Aortic smooth muscle cell (primary cell): ENCODE measurements around the gene SFT2D2. TPM values are rescaled to one million over a fixed set of nuclear protein-coding genes. Genes with fewer than 3 reads are reported as not detected.

Source experiments
- total RNA-seq: library from RNA; depleted of rRNA; stranded (reverse); fragments of >200 nt; gene quantifications from 2 replicates; pipeline ENCODE4 v1.2.3, GENCODE V29; 2014

Gene SFT2D2
- 51.1 and 52.1 TPM in 2 replicates for total RNA-seq

DNA sequence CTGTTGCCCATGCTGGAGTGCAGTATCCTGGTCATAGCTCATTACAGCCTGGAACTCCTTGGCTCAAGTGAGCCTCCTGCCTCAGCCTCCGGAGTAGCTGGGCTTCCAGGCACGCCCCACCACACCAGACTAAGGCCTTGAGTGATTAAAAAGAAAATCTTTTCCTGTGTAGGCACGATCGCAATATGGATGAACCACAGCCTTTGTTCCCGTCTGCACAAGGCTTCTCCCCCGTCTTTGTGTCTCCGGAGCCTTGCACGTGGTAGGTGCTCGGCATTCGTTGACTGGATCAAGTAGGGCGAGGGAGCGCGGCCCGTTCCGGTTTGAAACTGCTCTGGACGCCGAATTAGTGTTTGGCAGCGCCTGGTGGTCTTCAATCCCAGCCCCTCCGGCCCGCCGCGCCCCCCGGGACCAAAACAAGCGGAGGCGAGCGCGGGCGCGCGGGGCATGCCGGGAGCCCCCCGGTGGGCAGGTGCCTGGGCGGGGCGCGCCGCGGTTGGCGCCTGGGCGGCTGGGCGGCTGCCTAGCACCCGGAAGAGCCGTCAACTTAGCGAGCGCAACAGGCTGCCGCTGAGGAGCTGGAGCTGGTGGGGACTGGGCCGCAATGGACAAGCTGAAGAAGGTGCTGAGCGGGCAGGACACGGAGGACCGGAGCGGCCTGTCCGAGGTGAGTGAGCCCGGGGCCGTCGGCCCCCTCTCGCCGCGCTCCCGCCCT is at the start of gene SFT2D2:
Gene SFT2D2, plus strand, starts transcription at position 529 of the 715 bp plus-strand sequence. Its CDS starts 76 bp downstream, at position 605.

DNA sequence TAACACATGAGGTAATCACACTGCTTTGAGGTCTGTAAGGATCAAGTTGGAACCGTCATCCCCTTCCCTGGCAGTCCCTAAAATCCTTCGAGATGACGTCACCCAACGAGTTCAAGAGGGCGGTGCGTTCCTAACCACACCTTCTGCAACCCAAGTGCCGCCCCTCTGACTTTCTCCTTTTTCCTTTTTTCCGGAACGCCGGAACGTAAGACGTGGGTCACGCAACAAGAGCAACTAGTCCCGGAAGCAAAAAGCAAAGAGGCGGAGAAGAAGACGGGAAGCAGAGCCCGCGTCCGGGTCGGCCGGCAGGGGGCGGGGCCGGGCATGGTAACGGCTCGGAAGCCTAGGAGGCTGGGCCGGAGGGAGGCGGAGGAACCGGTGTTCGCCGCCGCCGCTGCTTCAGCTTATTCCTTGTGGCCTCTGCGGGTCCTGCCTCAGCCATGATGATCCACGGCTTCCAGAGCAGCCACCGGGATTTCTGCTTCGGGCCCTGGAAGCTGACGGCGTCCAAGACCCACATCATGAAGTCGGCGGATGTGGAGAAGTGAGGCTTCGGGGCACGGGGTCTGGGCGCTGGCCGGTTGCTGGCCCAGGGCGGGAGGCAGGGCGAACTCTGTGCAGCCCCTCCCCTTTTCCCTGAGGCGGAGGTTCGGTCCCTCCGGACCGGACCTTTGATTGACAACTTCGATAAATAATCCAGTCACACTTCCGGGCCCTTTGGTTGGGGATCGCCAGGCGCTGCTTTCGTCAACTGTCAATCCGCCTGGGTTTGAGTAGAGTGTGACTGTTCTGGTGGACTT is 47.0 kb upstream of the SFT2D2 start, which contains the start of gene TIPRL:
Gene TIPRL, plus strand, starts transcription at position 325 of the 800 bp plus-strand sequence. Its CDS starts 116 bp downstream, at position 441.

GRCh38 chr1:168280296-168280927 is 54.6 kb downstream of the SFT2D2 start, which contains the start of gene TBX19:
Gene TBX19, plus strand, starts transcription at chr1:168280877. Its CDS starts 214 bp downstream, at chr1:168281091.

Other genes with a start within 250 kb of the SFT2D2 start
- 11.4 and 13.2 TPM in 2 replicates for gene GPR161, start 89.1 kb upstream of the SFT2D2 start, total RNA-seq
- gene TIPRL, start 47.0 kb upstream of the SFT2D2 start, total RNA-seq, result 40.6 and 49.7 TPM in 2 replicates
- gene TBX19, start 54.9 kb downstream of the SFT2D2 start, total RNA-seq, result 0.53 and 0.75 TPM in 2 replicates